Lower leg skin (tissue), 4 donors: ENCODE data around the gene PLAGL2. TPM values are rescaled to one million over a fixed set of nuclear protein-coding genes. Genes with fewer than 3 reads are reported as not detected.

Experiments used
- DNase-seq, 2 donors: peaks; one replicate each; pipeline ENCODE4 v3.0.0-alpha.2; 2019; ENCODE audit warnings: low spot score in 2 of 2
- H3K4me3 ChIP-seq: fragments of 200-600 bp; sonication (generic); 2 replicates; pipeline ENCODE4 v1.5.1; 2017; ENCODE audit warnings: mild to moderate bottlenecking, low read depth; ENCODE audit not compliant: poor library complexity, severe bottlenecking
- POLR2A ChIP-seq, 2 donors: fragments of 450-650 bp; IDR thresholded peaks; one replicate each; pipeline ENCODE4 v1.6.1; 2016 to 2017; ENCODE audit warnings: antibody characterized with exemption in 2 of 2, mild to moderate bottlenecking in 1 of 2, moderate library complexity in 1 of 2
- WGBS, 2 donors: methylation state at CpG; one replicate each; pipeline ENCODE4 v1.1.5; 2018; 5-methylcytosine and 5-hydroxymethylcytosine counted together
- intact Hi-C: fragments of 100-400 bp; cut with DNase I; formaldehyde crosslinking; loops from one replicate; pipeline ENCODE4 v1.15.0; 2023; ENCODE audit warnings: low total_unique reads
- total RNA-seq, 4 donors: library from RNA; depleted of rRNA; stranded (reverse); fragments of >200 nt; gene quantifications; one replicate each; pipeline ENCODE4 v1.1.0, GENCODE V29; 2016
- TF ChIP-seq, protein P1 (sequence below), 3 donors: fragments of 450-650 bp; IDR thresholded peaks; one replicate each; pipeline ENCODE4 v1.5.1; 2016; ENCODE audit warnings: antibody characterized with exemption in 3 of 3, mild to moderate bottlenecking in 3 of 3, moderate library complexity in 2 of 3

Gene PLAGL2
- total RNA-seq, 4 donors from 2014 or later: 10.5 to 12.1 (median 11.7) TPM

- no peak for DNase-seq
- no peak overlapping the region for H3K4me3 ChIP-seq
- TF ChIP-seq, protein P1, sequence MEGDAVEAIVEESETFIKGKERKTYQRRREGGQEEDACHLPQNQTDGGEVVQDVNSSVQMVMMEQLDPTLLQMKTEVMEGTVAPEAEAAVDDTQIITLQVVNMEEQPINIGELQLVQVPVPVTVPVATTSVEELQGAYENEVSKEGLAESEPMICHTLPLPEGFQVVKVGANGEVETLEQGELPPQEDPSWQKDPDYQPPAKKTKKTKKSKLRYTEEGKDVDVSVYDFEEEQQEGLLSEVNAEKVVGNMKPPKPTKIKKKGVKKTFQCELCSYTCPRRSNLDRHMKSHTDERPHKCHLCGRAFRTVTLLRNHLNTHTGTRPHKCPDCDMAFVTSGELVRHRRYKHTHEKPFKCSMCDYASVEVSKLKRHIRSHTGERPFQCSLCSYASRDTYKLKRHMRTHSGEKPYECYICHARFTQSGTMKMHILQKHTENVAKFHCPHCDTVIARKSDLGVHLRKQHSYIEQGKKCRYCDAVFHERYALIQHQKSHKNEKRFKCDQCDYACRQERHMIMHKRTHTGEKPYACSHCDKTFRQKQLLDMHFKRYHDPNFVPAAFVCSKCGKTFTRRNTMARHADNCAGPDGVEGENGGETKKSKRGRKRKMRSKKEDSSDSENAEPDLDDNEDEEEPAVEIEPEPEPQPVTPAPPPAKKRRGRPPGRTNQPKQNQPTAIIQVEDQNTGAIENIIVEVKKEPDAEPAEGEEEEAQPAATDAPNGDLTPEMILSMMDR (IDR thresholded peaks at IDR 0.05): no peak
- no peak for TF ChIP-seq POLR2A (IDR thresholded peaks at IDR 0.05)
- whole genome bisulfite sequencing, 2 donors: 65 to 67% methylated on average over 2 of the region's 2 CpGs
- intact Hi-C loops: no loop called here
These were observed 39.2 kb downstream of the PLAGL2 start for GRCh38 chr20:32168184-32168910.

DNA sequence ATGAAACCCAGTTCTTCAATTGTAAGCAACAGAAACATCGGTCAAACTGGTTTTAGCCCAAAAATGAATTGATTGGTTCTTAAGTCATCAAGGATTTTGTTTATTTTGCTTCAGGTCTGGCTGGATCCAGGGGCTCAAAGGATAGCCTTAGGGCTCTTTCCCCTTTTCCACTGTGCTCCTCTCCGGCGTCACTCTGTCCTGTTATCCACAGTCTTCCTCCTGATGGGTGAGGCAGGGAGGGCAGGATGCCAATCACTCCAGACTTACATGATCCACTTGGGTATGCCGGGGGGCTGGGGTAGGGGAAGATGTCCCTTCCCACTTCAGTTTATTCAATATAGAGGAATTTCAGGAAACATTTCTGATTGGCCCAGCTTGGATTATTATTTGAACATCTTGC, 40.0 kb downstream of the PLAGL2 start:
- 92 to 95% methylated on average over 4 of the region's 4 CpGs for WGBS, 2 donors
- DNase-seq: no peak
- intact Hi-C loops: no loop called here
- H3K4me3 ChIP-seq: no peak overlapping the region
- TF ChIP-seq, protein P1 (IDR thresholded peaks at IDR 0.05): no peak
- TF ChIP-seq POLR2A (IDR thresholded peaks at IDR 0.05): no peak

GRCh38 chr20:32165836-32166545, 41.6 kb downstream of the PLAGL2 start:
- intact Hi-C loops: no loop called here
- TF ChIP-seq, protein P1 (IDR thresholded peaks at IDR 0.05): no peak
- no peak for TF ChIP-seq POLR2A (IDR thresholded peaks at IDR 0.05)
- H3K4me3 ChIP-seq: no peak overlapping the region
- 88 to 90% methylated on average over 8 of the region's 8 CpGs for WGBS, 2 donors
- no peak for DNase-seq

- 88 to 90% methylated on average over 20 to 21 of the region's 21 CpGs for WGBS, 2 donors
- H3K4me3 ChIP-seq: no peak overlapping the region
- no peak for DNase-seq
- TF ChIP-seq POLR2A (IDR thresholded peaks at IDR 0.05): no peak
- TF ChIP-seq, protein P1 (IDR thresholded peaks at IDR 0.05): no peak
- intact Hi-C loops: no loop called here
These were observed 42.4 kb downstream of the PLAGL2 start for GRCh38 chr20:32164984-32165735.

DNA sequence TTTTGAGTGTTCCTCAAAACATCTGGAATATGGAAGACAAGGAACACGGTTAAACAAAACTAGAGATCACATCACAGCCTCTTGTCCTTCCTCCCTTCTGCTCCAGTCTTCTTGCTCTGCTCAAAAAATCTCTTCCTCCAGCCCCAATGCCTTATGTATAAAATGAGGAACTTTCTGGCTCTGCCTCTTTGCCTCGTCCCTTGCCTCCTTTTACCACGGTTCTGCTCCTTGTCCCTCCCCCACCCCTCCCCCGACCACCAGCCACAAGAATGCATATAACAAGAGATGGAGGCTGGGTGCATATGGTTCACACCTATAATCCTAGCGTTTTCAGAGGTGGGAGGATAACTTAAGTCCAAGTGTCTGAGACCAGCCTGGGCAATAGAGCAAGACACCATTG, 43.6 kb downstream of the PLAGL2 start:
- no peak overlapping the region for H3K4me3 ChIP-seq
- 81 to 83% methylated on average over 5 of the region's 5 CpGs for WGBS, 2 donors
- no peak for DNase-seq
- intact Hi-C loops: no loop called here
- TF ChIP-seq, protein P1 (IDR thresholded peaks at IDR 0.05): no peak
- TF ChIP-seq POLR2A (IDR thresholded peaks at IDR 0.05): no peak
